ENCODE measurements around the gene CERS6.
"Not testable (repeated sequence)": the region's sequence is repeated elsewhere in the genome, so short reads cannot be mapped to it uniquely, and the experiment has no call there.

CERS6 gene

DNA sequence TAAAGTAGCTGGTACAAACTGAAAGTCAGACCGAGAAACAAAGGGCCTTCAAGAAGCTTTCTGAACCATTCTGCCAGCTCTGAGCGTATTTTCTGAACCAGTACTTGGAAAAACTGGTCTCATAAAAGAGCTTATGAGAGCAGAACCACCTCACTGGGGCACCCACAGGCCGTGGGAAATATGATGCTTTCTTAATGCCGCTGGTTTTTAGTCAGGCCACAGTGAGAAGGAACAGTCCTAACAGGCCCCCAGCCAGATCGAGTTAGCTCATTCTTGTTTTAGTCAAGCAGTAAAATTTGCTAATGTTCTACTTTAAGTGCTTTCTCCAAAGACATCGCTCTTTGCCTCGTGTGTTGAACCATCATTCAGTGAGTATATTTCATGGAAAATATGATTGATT, 333.7 kb downstream of the CERS6 start:
- H3K9me3 Mint-ChIP-seq, result no peaks in the 10 kb centered on the region
- H3K36me3 Mint-ChIP-seq (ENCODE audit: low read depth), result no peaks in the 10 kb centered on the region
- peaks cover 12% of the 10 kb centered on the region for H3K27me3 Mint-ChIP-seq (ENCODE audit: low read depth)
- H3K4me3 Mint-ChIP-seq, result no peak overlapping the region
- no peaks in the 10 kb centered on the region for H3K4me1 Mint-ChIP-seq (ENCODE audit: low read depth)
- no peak overlapping the region for H3K27ac Mint-ChIP-seq

DNA sequence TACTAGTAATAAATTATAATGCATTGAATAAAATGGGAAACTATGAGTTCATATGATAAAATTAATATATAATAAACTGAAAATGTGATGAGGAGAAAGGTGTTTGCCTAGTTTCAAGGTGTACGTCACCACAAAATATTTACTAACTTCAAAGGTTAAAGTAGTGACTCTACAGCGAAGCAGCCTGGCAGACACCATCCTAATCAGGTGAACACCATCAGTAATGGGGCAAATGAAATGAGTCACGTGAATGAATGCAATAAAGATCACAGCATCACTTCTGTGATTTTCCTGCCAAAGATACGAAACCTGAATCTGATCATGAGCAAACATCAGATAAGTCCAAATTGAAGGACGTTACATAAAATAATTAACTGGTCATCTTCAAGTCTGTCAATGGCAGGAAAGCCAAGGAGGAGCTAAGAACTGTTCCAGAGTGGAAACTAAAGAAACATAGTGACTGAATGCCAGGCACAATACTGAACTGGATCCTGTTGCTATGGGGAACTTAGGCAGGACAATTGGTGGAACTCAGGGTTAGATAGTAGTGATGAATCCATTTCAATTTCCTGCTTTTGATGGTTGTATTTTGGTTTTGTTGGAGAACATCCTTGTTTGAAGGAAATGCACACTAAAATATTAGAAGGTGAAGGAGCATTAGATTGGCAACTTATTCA, 334.3 kb downstream of the CERS6 start:
- Mint-ChIP-seq H3K9me3 (no peaks in the 10 kb centered on the region), H3K27me3 (ENCODE audit: low read depth) (peaks cover 12% of the 10 kb centered on the region), H3K27ac (no peak overlapping the region), H3K4me3 (no peak overlapping the region), H3K36me3 (ENCODE audit: low read depth) (no peaks in the 10 kb centered on the region), H3K4me1 (ENCODE audit: low read depth) (no peaks in the 10 kb centered on the region)

DNA sequence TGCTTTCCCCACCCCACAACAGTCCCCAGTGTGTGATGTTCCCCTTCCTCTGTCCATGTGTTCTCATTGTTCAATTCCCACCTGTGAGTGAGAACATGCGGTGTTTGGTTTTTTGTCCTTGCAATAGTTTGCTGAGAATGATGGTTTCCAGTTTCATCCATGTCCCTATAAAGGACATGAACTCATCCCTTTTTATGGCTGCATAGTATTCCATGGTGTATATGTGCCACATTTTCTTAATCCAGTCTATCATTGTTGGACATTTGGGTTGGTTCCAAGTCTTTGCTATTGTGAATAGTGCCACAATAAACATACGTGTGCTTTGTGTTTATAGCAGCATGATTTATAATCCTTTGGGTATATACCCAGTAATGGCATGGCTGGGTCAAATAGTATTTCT, 335.1 kb downstream of the CERS6 start:
- not testable (repeated sequence) for H3K36me3 Mint-ChIP-seq (ENCODE audit: low read depth); H3K27ac Mint-ChIP-seq; H3K4me1 Mint-ChIP-seq (ENCODE audit: low read depth); H3K9me3 Mint-ChIP-seq; H3K4me3 Mint-ChIP-seq
- peaks cover 12% of the 10 kb centered on the region for H3K27me3 Mint-ChIP-seq (ENCODE audit: low read depth)

DNA sequence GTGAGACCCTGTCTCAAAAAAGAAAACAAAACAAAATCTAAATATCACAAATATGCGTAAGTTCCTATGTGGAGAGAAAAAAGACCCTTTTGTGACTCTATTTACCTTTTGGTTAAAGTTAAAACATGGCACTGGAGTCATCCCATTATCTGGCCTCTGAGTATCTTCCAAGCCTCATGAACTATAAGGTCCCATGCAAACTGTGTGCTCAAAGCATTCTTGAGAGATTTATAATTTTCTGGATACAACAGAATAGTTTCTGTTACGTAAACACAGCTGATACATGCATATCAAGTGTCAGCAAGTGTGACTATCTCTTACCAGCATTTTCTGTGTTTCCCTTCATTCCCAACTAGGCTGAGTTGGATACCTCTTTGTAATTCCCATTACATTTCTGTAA, 337.5 kb downstream of the CERS6 start:
- Mint-ChIP-seq H3K4me1 (ENCODE audit: low read depth) (no peaks in the 10 kb centered on the region), H3K36me3 (ENCODE audit: low read depth) (no peaks in the 10 kb centered on the region), H3K4me3 (no peak overlapping the region), H3K27ac (no peak overlapping the region), H3K27me3 (ENCODE audit: low read depth) (peaks cover 4% of the 10 kb centered on the region), H3K9me3 (no peaks in the 10 kb centered on the region)

DNA sequence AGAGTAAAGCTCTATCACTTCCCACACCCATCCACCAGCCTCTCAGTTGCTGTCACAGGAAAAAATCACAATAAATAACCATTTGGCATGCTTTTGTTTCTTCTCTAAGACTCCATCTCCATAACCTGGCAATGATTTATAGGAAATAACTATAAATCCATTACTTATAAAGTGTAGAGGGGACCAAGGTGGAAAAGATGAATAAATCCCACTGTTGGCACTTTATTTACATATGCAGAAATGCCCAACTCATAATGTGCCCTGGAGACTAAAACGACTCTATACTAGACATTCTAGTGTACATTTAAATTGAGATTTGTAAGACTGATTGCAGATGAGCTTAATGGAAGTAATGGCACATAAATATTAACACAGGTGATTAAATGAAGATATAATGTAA, 338.9 kb downstream of the CERS6 start:
- peaks cover 4% of the 10 kb centered on the region for H3K27me3 Mint-ChIP-seq (ENCODE audit: low read depth)
- no peaks in the 10 kb centered on the region for H3K9me3 Mint-ChIP-seq
- H3K4me3 Mint-ChIP-seq, result no peak overlapping the region
- no peaks in the 10 kb centered on the region for H3K36me3 Mint-ChIP-seq (ENCODE audit: low read depth)
- no peak overlapping the region for H3K27ac Mint-ChIP-seq
- H3K4me1 Mint-ChIP-seq (ENCODE audit: low read depth), result no peaks in the 10 kb centered on the region

DNA sequence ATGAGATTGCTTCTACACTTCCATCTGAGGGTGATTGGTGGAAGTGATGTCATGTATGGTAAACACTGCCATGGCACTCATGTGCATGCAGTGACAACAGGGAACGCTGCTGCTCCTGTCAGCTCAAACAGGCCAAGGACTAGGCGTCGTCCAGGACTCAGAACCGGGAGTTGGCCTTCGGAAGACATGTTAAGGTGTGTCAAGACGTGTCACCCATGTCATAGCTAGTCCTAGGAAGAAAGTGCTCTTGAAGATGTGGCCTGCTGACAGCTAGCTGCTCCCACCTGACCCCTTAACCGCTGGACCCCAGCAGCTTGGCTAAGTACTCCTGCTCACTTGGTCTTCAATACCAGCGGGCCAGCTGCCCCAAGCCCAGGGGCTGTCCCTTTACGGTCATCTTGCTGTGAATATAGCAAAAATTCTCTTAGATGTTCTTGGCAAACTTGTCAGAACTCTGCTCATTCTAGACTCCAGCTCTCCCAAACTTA, 340.1 kb downstream of the CERS6 start:
- Mint-ChIP-seq H3K27me3 (ENCODE audit: low read depth) (peaks cover 9% of the 10 kb centered on the region), H3K9me3 (no peaks in the 10 kb centered on the region), H3K27ac (no peak overlapping the region), H3K36me3 (ENCODE audit: low read depth) (no peaks in the 10 kb centered on the region), H3K4me1 (ENCODE audit: low read depth) (no peaks in the 10 kb centered on the region), H3K4me3 (no peak overlapping the region)

DNA sequence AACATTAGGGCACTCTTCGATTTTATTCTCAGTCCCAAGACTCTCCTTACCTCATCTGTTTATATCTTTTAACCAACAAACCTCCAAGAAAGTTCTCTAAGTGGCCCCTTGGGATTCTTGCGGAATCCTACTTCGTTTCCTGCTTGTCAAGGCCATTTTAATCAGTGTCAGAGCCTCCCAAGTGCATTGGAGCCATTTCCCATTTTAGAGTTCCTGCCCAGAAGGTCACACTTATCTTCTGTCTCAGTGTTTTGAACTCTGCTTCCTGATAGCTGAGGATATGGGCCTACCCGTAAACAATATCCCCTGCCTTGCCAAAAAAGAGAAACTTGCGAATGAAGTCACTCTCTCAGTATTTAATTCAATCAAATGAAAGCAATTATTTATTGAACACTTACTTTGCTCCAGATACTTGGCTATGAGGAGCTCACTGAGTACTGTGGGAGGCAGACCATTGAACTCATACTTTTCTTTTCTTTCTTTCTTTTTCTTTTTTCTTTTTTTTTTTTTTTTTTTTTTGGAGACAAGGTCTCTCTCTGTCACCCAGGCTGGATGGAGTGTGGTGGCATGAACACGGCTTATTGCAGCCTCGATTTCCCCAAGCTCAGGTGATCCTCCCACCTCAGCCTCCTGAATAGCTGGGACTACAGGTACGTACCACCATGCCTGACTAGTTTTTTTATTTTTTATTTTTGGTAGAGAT, 340.7 kb downstream of the CERS6 start:
- H3K27ac Mint-ChIP-seq, result no peak overlapping the region
- no peaks in the 10 kb centered on the region for H3K9me3 Mint-ChIP-seq
- no peak overlapping the region for H3K4me3 Mint-ChIP-seq
- H3K27me3 Mint-ChIP-seq (ENCODE audit: low read depth), result peaks cover 9% of the 10 kb centered on the region
- H3K36me3 Mint-ChIP-seq (ENCODE audit: low read depth), result no peaks in the 10 kb centered on the region
- H3K4me1 Mint-ChIP-seq (ENCODE audit: low read depth), result peaks cover under 1% of the 10 kb centered on the region

DNA sequence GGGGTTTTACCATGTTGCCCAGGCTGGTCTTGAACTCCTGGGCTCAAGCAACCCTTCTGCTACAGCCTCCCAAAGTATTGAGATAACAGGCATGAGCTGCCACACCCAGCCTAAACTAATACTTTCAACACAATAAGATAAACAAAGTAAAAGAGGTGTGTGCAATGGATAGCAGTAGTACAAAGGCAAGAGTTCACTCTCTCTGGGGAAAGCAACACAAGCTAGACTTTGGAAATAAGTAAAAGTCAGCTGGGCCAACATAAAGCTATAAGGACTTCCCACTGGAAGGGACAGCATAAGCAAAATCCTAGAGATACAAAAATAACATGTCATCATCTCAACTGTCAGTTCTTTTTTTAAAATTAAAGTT, 341.2 kb downstream of the CERS6 start:
- Mint-ChIP-seq H3K4me1 (ENCODE audit: low read depth) (peaks cover 6% of the 10 kb centered on the region), H3K4me3 (no peak overlapping the region), H3K27ac (no peak overlapping the region), H3K36me3 (ENCODE audit: low read depth) (no peaks in the 10 kb centered on the region), H3K9me3 (no peaks in the 10 kb centered on the region), H3K27me3 (ENCODE audit: low read depth) (peaks cover 9% of the 10 kb centered on the region)

DNA sequence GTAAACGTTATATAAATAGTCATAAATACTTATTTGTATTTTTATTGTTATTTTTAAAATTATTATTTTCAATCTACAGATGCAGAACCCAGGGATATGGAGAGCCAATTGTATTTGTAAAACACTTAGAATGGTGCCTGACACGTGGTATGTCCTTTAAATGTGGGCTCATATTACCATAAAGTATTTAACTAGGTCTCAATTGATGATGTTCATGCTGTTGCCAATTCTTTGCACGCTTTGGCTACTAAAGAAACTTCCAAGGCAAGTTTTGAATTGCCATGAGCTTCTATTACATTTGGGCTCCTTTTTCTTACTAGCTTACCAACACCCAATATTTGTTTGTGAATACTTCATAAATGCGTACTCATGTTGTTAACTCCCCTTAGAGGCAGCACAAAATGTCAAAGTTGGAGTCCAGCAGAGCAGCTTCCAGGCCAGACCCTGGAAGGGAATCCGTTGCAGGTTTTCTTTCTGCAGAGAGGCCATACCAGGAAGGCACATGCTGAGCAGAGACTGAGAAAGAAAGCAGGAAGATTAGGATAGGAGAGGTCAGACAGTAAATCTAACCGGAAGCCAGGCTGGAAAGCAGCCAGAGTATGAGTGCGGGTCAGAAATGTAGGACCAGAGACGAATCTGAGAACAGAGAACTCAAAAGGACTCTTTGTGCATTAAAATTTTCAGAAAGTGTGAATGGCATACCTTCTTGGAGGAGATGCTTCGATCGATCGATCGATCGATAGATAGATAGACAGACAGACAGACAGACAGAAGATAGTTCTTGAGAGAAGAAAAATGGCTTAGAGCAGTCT, 342.2 kb downstream of the CERS6 start:
- no peak overlapping the region for H3K27ac Mint-ChIP-seq
- no peak overlapping the region for H3K4me3 Mint-ChIP-seq
- no peaks in the 10 kb centered on the region for H3K36me3 Mint-ChIP-seq (ENCODE audit: low read depth)
- peaks cover 9% of the 10 kb centered on the region for H3K27me3 Mint-ChIP-seq (ENCODE audit: low read depth)
- peaks cover 16% of the 10 kb centered on the region for H3K4me1 Mint-ChIP-seq (ENCODE audit: low read depth)
- no peaks in the 10 kb centered on the region for H3K9me3 Mint-ChIP-seq

DNA sequence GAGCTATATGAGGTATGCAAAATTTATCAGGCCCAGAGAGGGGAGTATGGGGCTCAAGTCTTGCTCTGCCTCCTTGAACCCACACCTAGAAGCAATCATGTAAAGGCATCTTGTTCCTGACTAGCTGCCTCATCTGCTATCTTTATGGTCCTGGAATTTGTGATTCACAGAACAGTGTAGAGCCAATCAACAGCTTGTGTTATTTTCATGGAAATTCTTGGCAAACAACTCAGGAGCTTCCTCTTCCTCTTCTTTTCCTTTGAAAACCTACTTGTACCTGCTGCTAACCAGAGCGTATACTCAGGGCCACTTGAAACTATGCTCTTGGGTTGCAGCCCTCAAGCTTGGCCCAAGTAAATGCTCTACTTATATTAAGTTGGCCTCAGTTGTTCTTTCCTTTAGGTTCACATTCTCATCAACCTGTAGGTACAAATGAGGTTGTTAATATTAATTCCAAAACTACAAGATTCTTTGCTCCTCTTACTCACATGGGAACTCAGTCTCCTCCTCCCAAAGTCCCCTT, 342.9 kb downstream of the CERS6 start:
- H3K4me1 Mint-ChIP-seq (ENCODE audit: low read depth), result peaks cover 17% of the 10 kb centered on the region
- no peaks in the 10 kb centered on the region for H3K9me3 Mint-ChIP-seq
- H3K36me3 Mint-ChIP-seq (ENCODE audit: low read depth), result no peaks in the 10 kb centered on the region
- H3K27ac Mint-ChIP-seq, result no peak overlapping the region
- H3K4me3 Mint-ChIP-seq, result no peak overlapping the region
- H3K27me3 Mint-ChIP-seq (ENCODE audit: low read depth), result peaks cover 11% of the 10 kb centered on the region

DNA sequence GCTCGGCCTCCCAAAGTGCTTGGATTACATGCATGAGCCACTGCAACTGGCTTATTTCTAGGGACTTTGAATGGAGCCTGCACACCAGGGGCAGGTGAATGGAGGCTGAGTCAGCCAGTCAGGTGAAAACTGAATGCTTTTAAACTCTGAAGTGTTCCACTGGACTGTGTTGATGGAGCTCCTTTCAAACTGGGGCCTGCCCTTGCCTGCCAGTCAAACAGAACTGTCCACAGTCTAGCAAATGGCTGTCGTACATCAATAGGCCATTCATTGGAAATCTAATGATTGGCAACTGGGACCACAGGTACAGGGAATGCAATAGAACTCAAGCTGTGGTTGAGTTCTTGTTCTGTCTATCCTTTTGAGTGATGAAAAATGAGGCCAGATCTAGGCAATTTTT, 345.4 kb downstream of the CERS6 start:
- Mint-ChIP-seq H3K36me3 (ENCODE audit: low read depth) (no peaks in the 10 kb centered on the region), H3K9me3 (no peaks in the 10 kb centered on the region), H3K4me3 (no peak overlapping the region), H3K27ac (no peak overlapping the region), H3K4me1 (ENCODE audit: low read depth) (peaks cover 17% of the 10 kb centered on the region), H3K27me3 (ENCODE audit: low read depth) (peaks cover 11% of the 10 kb centered on the region)

DNA sequence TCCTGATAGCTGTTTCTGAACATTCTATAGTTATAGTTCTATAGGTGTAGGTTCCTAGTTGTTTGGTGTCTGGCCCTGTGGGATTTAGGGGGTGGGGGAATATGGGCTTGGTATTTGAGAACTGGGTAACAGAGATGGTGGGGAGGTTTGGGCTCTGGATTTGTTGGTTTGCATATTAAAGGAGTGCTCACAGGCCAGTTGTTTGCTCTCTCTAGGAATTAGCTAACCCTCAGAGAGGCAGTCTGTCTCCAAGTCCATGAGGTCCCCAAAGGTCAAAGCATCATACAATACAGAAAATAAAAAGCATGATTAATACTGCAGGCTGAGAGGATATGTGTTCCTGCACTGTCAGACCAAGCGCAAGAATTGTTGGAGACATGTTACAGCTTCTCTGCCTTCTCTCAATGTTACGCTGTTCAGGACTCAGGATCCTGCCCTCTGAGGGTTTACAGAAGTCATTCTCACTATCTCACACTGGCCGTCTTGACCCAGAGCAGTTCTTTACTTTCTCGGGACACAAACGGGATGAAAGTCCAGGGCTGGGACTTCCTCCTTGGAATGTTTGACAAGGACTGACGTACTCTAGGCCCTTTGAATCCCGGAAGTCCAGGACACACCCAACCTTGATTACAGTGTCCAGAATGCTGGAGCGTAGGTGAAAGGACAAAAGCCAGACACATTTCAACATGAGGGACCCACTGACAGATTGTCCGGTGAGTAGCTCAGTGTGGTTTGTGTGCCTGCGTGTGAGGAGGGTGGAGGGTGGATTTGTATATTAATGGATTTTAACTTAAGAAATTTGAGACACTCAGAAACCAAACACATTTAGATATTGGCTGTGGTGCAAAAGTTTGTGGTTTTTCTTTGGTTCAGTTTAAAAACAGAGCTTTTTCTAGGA, 346.1 kb downstream of the CERS6 start, which contains the start of gene NOSTRIN:
NOSTRIN (plus strand) TSS at position 677 of the 898 bp plus-strand sequence; CDS start at position 687, 10 bp downstream.
- no peak within 1 kb of the TSS for H3K4me3 Mint-ChIP-seq
- peak within 1 kb of the TSS; percentile 50 for H3K27ac Mint-ChIP-seq
- H3K36me3 Mint-ChIP-seq (ENCODE audit: low read depth), result no peaks in the 10 kb centered on the region
- peaks cover 17% of the 10 kb centered on the region for H3K4me1 Mint-ChIP-seq (ENCODE audit: low read depth)
- no peaks in the 10 kb centered on the region for H3K9me3 Mint-ChIP-seq
- H3K27me3 Mint-ChIP-seq (ENCODE audit: low read depth), result peaks cover 14% of the 10 kb centered on the region

DNA sequence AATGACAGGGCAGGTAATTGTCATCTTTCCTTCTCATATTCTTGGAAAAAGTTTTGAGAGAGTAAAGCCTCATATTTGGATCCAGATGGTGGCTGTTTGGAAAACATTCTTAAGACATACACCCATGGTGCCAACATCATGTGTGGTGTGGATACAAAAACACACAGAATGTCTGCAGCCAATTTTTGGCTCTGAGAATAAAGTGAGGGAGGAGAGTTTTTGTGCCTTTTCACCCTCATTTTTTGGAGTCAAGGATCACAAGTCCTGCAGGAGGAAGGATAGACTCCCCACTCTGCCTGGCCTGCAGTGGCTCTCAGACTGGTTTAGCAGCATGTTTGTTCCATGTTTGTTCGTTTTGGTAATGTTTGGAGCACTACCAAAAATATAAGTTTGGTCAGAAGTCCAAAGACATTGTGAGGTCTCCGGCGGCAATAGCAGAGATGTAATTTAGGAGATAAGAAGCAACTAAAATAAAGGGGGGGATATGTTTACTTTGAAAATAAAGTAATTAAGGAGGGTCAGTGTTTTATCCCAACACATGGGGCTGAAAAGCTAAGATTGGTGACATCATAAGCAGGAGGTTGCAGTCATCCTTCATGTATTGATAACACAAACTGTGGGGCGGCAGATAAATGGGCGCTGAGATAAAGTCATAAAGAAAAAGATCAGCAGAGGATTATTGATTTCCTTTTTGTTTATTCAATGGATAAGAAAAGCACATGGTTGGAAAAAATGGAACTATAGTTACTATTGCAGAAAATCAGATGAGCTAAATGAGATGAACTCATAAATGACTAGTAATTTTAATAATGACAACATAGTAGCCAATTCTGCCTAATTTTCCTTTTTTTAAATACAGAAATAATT, 347.0 kb downstream of the CERS6 start:
- Mint-ChIP-seq H3K4me3 (no peak overlapping the region), H3K36me3 (ENCODE audit: low read depth) (no peaks in the 10 kb centered on the region), H3K27me3 (ENCODE audit: low read depth) (peaks cover 14% of the 10 kb centered on the region), H3K4me1 (ENCODE audit: low read depth) (peaks cover 17% of the 10 kb centered on the region), H3K9me3 (no peaks in the 10 kb centered on the region), H3K27ac (no peak overlapping the region)

All from T-helper 1 cell treated with Interleukin-12 subunit alpha and Interleukin-12 subunit beta and Interleukin-4 antibody, amounts not matched to agents 30 μg/mL and 1 μg/mL, for 36 hours (primary cell).